Heart right ventricle (tissue), 16 donors: ENCODE data around the gene GAL. TPM values are rescaled to one million over a fixed set of nuclear protein-coding genes. Genes with fewer than 3 reads are reported as not detected.

Experiments used
- ATAC-seq, 8 donors: fragments of 200-7000 bp; cut with Tn5 transposase; one replicate each; pipeline ENCODE4 v1.9.1; 2020; ENCODE audit warnings: mild to moderate bottlenecking in 8 of 8, moderate library complexity in 8 of 8, moderate number of reproducible peaks in 1 of 8
- DNase-seq, 2 donors: peaks; one replicate each; pipeline ENCODE4 v3.0.0-alpha.2; 2020
- H3K27ac ChIP-seq, 10 donors: fragments of 200-600 bp; sonication (generic) in 2 of 10; one replicate each; pipeline versions ENCODE4 v1.5.0 to v1.8.0; 2020 to 2022; ENCODE audit warnings: mild to moderate bottlenecking in 3 of 10
- H3K27me3 ChIP-seq, 7 donors: fragments of 200-600 bp; one replicate each; pipeline ENCODE4 v1.8.0; 2021 to 2022; ENCODE audit warnings: mild to moderate bottlenecking in 2 of 7
- H3K36me3 ChIP-seq, 9 donors: fragments of 200-600 bp; sonication (generic) in 1 of 9; one replicate each; pipeline versions ENCODE4 v1.5.0 to v1.8.0; 2020 to 2022; ENCODE audit warnings: mild to moderate bottlenecking in 2 of 9
- H3K4me1 ChIP-seq, 9 donors: fragments of 200-600 bp; sonication (generic) in 1 of 9; one replicate each; pipeline versions ENCODE4 v1.5.0 to v1.8.0; 2020 to 2022; ENCODE audit warnings: mild to moderate bottlenecking in 4 of 9
- H3K4me3 ChIP-seq, 10 donors: fragments of 200-600 bp; sonication (generic) in 2 of 10; one replicate each; pipeline versions ENCODE4 v1.5.0 to v1.8.0; 2020 to 2022; ENCODE audit warnings: mild to moderate bottlenecking in 7 of 10, moderate library complexity in 2 of 10
- H3K9me3 ChIP-seq, 11 donors: fragments of 200-600 bp in 10 of 11; sonication (generic) in 2 of 11; one replicate each; pipeline versions ENCODE4 v1.5.0 to v1.8.0; 2013 to 2022; ENCODE audit warnings: mild to moderate bottlenecking in 2 of 11, control low read depth in 1 of 11, moderate library complexity in 1 of 11
- WGBS, 2 donors: extraction: QIAGEN DNeasy Blood & Tissue Kit; methylation state at CpG; one replicate each; pipeline ENCODE4 v1.1.7; 2013; ENCODE audit warnings: inconsistent platforms in 1 of 2; 5-methylcytosine and 5-hydroxymethylcytosine counted together
- intact Hi-C, 10 donors: fragments of 100-400 bp; cut with DNase I; formaldehyde crosslinking; loops; one replicate each; pipeline versions ENCODE4 v1.11.1 to v1.14.2; 2022
- polyA plus RNA-seq, 2 donors: library from polyadenylated mRNA; stranded (reverse); fragments of 200-250 nt; gene quantifications; one replicate each; pipeline ENCODE4 v1.2.3, GENCODE V29; 2013
- total RNA-seq, 10 donors: library from RNA; stranded (reverse); fragmentation: NEBNext Ultra II Directional in 3 of 10; extraction: Animal tissue kit (Norgen Biotek cat#: 25700) in 3 of 10; gene quantifications; one replicate each; pipeline versions ENCODE4 v1.2.1 to v1.2.4, GENCODE V29; 2021 to 2023
- TF ChIP-seq, protein P1 (sequence below), 9 donors: fragments of 200-600 bp; sonication (generic) in 2 of 9; IDR thresholded peaks; one replicate each; pipeline versions ENCODE4 v1.5.0 to v1.8.0; 2021 to 2022; ENCODE audit warnings: antibody characterized with exemption in 9 of 9, mild to moderate bottlenecking in 5 of 9, moderate library complexity in 1 of 9
- donor health status: Arrhythmogenic right ventricular cardiomyopathy.
- donor health status: ischemic (EF 13 %, LVEDD 7.1; RV severe dilation, severe dysfunction).
- donor health status: healthy with polysubstance abuse.
- donor health status: DM: no; HTN: yes; CAD: no.
- donor health status: DM: no; HTN: no; CAD: no.
- donor health status: ischemic (EF 25% LVEDD 6.9; RV normal size, moderate dysfunction).
- donor health status: ischemic (EF 25% LVEDD 5.7; RV mildly dilated, moderate dysfunction).
- donor health status: healthy.
- donor health status: DM: yes; HTN: yes; CAD: no.
- donor health status: Ischemic cardiomyopathy.
- donor health status: ischemic (EF 35%, LVEDD 5.7; RV mildly dilated, moderate dysfunction).
- donor health status: nonischemic (EF 11% LVEDD 7.7; RV severe dilation, severe dysfunction).
- donor health status: DM: yes; HTN: yes; CAD: no.
- donor health status: PGD.
- donor health status: ischemic (EF 29% LVEDD 5.4; RV normal size, mild dysfunction).
- donor health status: nonischemic (EF 23%, LVEDD 6.1; RV moderate dilation, normal function).

The GAL gene
- total and polyA plus RNA-seq, 12 donors: 0.42 to 2.9 (median 1.1) TPM; not detected in 8

DNA sequence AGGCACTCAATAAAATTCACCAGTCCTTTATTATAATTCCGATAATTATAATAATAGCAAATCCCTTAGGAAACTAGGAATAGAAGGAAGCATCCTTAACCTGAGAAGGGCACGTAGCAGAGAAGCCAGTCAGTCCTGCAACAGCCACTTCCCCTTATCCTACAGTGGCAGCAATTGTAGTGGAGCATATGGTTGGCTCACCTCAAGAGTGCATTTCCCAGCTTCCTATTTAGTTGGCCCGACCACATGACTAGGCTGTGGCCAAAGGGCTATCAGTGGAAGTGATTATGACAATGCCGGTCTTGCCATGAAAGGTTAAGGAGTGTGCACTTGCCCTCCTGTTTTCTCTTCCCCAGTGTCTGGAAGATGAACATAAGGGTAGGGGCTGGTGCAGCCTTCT, 39.9 kb downstream of the GAL start:
- Histone ChIP-seq H3K4me3 (no peak overlapping the region), H3K4me1 (no peaks in the 10 kb centered on the region), H3K36me3 (no peaks in the 10 kb centered on the region), H3K27ac (no peak overlapping the region), H3K9me3 (peaks cover 0 to 12% (median 0%) of the 10 kb centered on the region in 11 donors), H3K27me3 (peaks cover 0 to 15% (median 0%) of the 10 kb centered on the region in 7 donors)
- WGBS, 2 donors: 69 to 76% methylated on average over 4 of the region's 4 CpGs
- ATAC-seq: no peak
- TF ChIP-seq, protein P1, sequence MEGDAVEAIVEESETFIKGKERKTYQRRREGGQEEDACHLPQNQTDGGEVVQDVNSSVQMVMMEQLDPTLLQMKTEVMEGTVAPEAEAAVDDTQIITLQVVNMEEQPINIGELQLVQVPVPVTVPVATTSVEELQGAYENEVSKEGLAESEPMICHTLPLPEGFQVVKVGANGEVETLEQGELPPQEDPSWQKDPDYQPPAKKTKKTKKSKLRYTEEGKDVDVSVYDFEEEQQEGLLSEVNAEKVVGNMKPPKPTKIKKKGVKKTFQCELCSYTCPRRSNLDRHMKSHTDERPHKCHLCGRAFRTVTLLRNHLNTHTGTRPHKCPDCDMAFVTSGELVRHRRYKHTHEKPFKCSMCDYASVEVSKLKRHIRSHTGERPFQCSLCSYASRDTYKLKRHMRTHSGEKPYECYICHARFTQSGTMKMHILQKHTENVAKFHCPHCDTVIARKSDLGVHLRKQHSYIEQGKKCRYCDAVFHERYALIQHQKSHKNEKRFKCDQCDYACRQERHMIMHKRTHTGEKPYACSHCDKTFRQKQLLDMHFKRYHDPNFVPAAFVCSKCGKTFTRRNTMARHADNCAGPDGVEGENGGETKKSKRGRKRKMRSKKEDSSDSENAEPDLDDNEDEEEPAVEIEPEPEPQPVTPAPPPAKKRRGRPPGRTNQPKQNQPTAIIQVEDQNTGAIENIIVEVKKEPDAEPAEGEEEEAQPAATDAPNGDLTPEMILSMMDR (IDR thresholded peaks at IDR 0.05): no peak
- intact Hi-C loops: no loop called here
- no peak for DNase-seq

DNA sequence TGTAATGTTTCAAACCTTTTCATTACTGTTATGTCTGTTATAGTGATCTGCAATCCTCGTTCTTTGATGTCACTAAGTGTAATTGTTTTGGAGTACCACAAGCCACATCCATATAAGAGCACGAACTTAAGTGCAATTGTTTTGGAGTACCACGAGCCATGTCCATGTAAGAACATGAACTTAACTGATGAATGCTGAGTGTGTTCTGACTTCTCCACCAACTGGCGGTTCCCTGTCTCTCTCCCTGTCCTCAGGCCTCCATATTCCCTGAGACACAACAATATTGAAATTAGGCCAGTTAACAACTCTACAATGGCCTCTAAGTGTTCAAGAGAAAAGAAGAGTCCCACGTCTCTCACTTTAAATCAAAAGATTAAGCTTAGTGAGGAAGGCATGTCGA, 43.4 kb downstream of the GAL start:
- Histone ChIP-seq H3K4me1 (no peaks in the 10 kb centered on the region), H3K9me3 (no peaks in the 10 kb centered on the region), H3K27me3 (peaks cover 0 to 3% (median 0%) of the 10 kb centered on the region in 7 donors), H3K27ac (no peak overlapping the region), H3K36me3 (no peaks in the 10 kb centered on the region), H3K4me3 (no peak overlapping the region)
- TF ChIP-seq, protein P1 (IDR thresholded peaks at IDR 0.05): peak in 3 of 9 donors; percentile 29 to 33 (median 29)
- intact Hi-C loops: no loop called here
- peak in 1 of 8 donors; percentile 50 for ATAC-seq
- DNase-seq: no peak
- WGBS, 2 donors: 83% methylated on average over 6 of the region's 6 CpGs

DNA sequence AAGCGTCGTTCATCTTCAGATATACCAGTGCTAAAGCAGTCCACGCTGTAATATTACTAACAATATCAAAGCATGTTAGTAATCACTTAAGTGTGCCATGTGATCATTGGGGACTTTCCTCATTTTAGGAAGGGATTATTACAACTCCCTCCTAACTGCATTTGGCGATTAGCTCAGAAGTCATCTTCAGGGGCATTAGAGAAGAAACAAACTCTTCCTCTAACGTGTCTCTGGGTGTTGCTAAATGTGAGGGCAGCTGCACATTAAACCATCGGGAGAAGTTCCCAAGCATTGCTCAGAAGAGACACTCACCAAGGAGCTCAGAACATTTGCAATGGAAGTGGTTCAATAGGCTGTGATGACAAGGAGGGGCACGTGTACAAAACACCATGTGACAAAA, 49.8 kb downstream of the GAL start:
- H3K4me3 ChIP-seq: no peak overlapping the region
- H3K36me3 ChIP-seq: no peaks in the 10 kb centered on the region
- H3K4me1 ChIP-seq: peaks cover 0 to 30% (median 0%) of the 10 kb centered on the region in 9 donors
- no peaks in the 10 kb centered on the region for H3K27me3 ChIP-seq
- WGBS, 2 donors: 86 to 88% methylated on average over 7 of the region's 7 CpGs
- no peak overlapping the region for H3K27ac ChIP-seq
- DNase-seq: no peak
- TF ChIP-seq, protein P1 (IDR thresholded peaks at IDR 0.05): no peak
- intact Hi-C loops: no loop called here
- no peaks in the 10 kb centered on the region for H3K9me3 ChIP-seq
- ATAC-seq: no peak

DNA sequence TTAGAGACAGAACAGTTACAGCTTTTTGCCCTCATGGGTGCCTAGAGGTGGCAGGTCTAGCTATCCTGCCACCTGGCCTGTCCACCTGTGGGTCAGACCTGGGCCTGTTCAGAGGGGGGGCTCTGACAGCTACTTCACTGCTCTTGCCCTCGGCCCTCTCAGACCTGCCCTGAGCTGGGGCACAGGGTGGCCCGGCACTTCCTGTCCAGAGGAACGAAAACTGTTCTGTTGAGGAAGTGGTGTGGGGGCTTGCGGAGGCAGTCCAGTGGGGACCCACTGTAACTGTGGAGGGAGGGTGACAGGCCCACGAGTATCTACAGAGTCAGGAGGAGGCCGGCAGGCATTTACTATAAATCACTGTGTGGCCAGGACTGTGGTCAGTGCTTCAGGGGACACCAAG, 50.8 kb downstream of the GAL start:
- WGBS, 2 donors: 74 to 82% methylated on average over 6 of the region's 6 CpGs
- Histone ChIP-seq H3K36me3 (no peaks in the 10 kb centered on the region), H3K27ac (peak overlapping the region in 1 of 10 donors; percentile 27), H3K27me3 (no peaks in the 10 kb centered on the region), H3K4me3 (no peak overlapping the region), H3K4me1 (peaks cover 0 to 30% (median 0%) of the 10 kb centered on the region in 9 donors), H3K9me3 (no peaks in the 10 kb centered on the region)
- TF ChIP-seq, protein P1 (IDR thresholded peaks at IDR 0.05): no peak
- no peak for DNase-seq
- ATAC-seq: no peak
- intact Hi-C loops: no loop called here
